Bronchial epithelial cell (primary cell): ENCODE results near the gene C1orf210. TPM values are rescaled to one million over a fixed set of nuclear protein-coding genes. Genes with fewer than 3 reads are reported as not detected.

Experiments used
- DNase-seq: peaks from one replicate; pipeline ENCODE4 v3.0.0-alpha.2; 2010; ENCODE audit warnings: low read depth
- FAIRE-seq: peaks from 2 replicates; lab custom pipeline; 2011; peaks lifted over from hg19 to GRCh38; lab: Jason Lieb, UNC
- H3K27me3 ChIP-seq: 2 replicates; pipeline ENCODE4 v1.5.1; 2011; ENCODE audit warnings: low read length; ENCODE audit not compliant: control insufficient read depth, insufficient read depth
- H3K36me3 ChIP-seq: 2 replicates; pipeline ENCODE4 v1.5.1; 2011; ENCODE audit warnings: low read length; ENCODE audit not compliant: control insufficient read depth, insufficient read depth
- H3K4me3 ChIP-seq: 2 replicates; pipeline ENCODE4 v1.5.1; 2011; ENCODE audit warnings: mild to moderate bottlenecking, low read depth, low read length, control low read depth
- CTCF ChIP-seq: IDR thresholded peaks from 2 replicates; pipeline ENCODE4 v1.5.1; 2011; ENCODE audit warnings: mild to moderate bottlenecking, moderate library complexity, low read length, control low read depth, inconsistent platforms; ENCODE audit not compliant: insufficient read depth, severe bottlenecking
- total RNA-seq: library from RNA; depleted of rRNA; stranded (reverse); fragments of >200 nt; gene quantifications from 2 replicates; pipeline ENCODE4 v1.2.1, GENCODE V29; 2014

Gene C1orf210
- total RNA-seq, 1 donor from 2014 or later = 3.4 TPM

DNA sequence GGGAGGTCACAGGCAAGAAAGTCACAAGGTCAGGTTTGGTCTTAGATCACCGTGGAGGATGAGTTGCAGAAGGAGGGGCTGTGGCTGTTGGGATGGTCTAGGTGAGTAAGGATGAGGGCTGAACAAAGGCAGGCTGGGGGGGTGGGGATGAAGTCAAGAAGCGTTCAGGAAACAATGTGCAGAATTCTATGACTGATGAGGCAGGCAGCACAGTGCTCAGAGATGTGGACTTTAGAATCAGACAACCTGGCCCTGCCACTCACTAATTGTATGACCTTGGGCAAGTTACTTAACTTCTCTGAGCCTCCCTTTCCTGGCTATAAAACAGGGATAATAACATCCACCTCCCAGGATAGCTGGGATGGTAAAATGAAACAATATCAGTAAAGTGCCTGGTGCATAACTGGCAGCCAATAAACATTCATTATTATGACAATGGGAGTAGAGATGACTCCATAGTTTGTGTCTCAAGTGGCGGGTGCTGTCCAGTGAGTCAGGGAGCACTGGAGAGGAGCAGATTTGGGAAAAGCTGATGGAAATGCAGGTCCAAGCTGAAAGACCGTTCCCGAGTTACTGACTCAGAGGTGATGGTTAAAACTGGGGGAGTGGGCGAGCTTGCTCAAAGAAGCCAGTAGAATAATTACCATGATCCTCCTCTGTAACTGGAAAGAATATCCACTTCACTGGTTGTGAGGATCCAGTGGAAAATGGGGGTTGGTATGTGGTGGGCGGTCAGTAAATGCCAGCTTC, 17.5 kb upstream of the C1orf210 start:
- TF ChIP-seq CTCF = no peak
- DNase-seq (no peak), FAIRE-seq (peak; percentile 96)
- Histone ChIP-seq H3K36me3 (no peaks in the 10 kb centered on the region), H3K27me3 (no peaks in the 10 kb centered on the region), H3K4me3 (no peak overlapping the region)

DNA sequence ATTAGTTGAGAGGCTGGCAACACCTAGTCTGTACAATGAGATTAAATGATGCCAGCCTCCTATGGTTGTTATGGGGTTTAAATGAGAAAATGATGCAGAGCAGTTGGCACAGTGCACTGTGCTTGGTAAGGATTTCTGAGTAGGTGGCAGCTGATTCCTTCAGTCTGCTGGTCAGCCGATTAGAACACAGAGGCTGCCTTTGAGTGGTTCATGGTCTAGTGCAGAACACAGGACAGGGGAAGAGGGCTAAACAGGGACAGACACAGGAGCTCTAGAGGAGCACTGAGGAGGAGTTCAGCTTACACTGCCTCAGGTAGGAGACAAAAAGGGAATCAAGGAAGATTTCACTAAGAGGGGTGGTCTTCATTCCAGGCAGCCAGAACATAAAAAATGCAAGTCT, 16.8 kb upstream of the C1orf210 start:
- H3K4me3 ChIP-seq = no peak overlapping the region
- no peak for TF ChIP-seq CTCF
- no peak for FAIRE-seq
- no peak for DNase-seq
- H3K27me3 ChIP-seq = no peaks in the 10 kb centered on the region
- no peaks in the 10 kb centered on the region for H3K36me3 ChIP-seq

DNA sequence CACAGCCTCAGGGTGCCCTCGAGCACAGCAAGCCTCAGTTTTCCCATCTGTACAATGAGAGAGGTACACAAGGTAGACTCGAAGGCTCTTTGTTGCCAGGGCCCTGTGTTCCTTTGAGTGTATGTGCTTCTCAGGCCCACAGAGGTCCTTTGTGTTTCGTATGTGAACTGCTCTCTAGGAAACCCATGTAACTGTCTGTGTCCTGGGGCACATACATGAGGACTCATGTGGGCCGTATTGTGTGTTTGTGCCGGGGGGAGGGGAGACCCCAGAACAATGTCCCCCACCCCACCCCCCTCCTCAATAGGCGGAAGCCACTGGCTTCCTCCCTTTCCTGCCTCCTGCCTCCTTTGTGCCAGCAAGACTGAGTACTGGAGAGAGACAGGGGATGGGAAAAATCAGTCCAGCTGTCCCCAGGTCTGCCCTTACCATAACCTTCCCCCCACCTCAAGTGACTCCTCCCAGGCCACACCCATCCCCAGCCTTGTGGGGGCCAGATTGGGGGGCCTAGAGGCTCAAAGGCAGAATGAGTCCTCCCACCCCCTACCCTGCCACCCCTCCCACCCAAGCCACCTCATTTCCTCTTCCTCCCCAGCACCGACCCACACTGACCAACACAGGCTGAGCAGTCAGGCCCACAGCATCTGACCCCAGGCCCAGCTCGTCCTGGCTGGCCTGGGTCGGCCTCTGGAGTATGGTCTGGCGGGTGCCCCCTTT, 15.2 kb upstream of the C1orf210 start, which contains the start of gene TIE1:
Gene TIE1 (plus strand): TSS at position 605 of the 717 bp plus-strand sequence. CDS start 90 bp downstream, at position 695.
- DNase-seq = no peak
- no peaks in the 10 kb centered on the region for H3K27me3 ChIP-seq
- TF ChIP-seq CTCF = no peak
- H3K4me3 ChIP-seq = no peak within 1 kb of the TSS
- FAIRE-seq = no peak
- H3K36me3 ChIP-seq = no peaks in the 10 kb centered on the region

GRCh38 chr1:43299101-43299500, 13.7 kb upstream of the C1orf210 start:
- Histone ChIP-seq H3K27me3 (no peaks in the 10 kb centered on the region), H3K4me3 (no peak overlapping the region), H3K36me3 (no peaks in the 10 kb centered on the region)
- no peak for FAIRE-seq
- no peak for TF ChIP-seq CTCF
- DNase-seq = no peak

DNA sequence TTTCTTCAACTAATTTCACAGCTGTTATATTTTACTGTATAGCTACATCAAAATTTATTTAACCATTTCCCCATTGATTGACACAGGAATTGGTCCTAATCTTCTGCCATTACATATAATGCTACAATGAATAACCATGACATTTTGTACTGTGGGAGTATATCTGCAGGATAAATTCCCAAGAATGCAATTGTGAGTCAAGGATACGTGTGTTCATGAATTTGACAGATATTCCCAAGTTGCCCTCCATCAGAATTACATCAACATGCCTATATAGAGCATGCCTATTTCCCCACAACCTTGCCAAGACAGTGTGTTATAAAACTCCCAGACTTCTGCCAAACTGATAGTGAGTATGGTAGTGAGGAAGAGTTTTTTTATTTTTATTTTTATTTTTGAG, 12.7 kb upstream of the C1orf210 start:
- no peak for FAIRE-seq
- no peaks in the 10 kb centered on the region for H3K36me3 ChIP-seq
- no peaks in the 10 kb centered on the region for H3K27me3 ChIP-seq
- no peak for DNase-seq
- TF ChIP-seq CTCF = no peak
- no peak overlapping the region for H3K4me3 ChIP-seq
